Common myeloid progenitor, CD34-positive (primary cell): Measurements from ENCODE around the gene MBOAT2.
"Not testable (repeated sequence)": the region's sequence is repeated elsewhere in the genome, so short reads cannot be mapped to it uniquely, and the experiment has no call there.

ENCODE experiments used
- CTCF ChIA-PET: fragments of 350-600 bp; sonication (Branson Sonifier 250); formaldehyde crosslinking; loops from one replicate; lab custom pipeline; 2021; ENCODE audit warnings: antibody characterized with exemption; lab: Charles Lee
- POLR2A ChIA-PET: fragments of 350-600 bp; sonication (Branson Sonifier 250); formaldehyde crosslinking; loops from one replicate; lab custom pipeline; 2021; ENCODE audit warnings: antibody characterized with exemption; lab: Charles Lee
- DNase-seq, 3 donors: peaks; one replicate each; pipeline versions ENCODE4 v3.0.0 to v3.0.0-alpha.2; 2013
- H3K27ac ChIP-seq, 2 experiments: 1 replicate in 1 of 2; 2 replicates in 1 of 2; pipeline ENCODE4 v1.7.0; 2013; ENCODE audit warnings: inconsistent platforms in 2 of 2, low read length in 2 of 2, mild to moderate bottlenecking in 2 of 2, low read depth in 1 of 2, moderate library complexity in 1 of 2; ENCODE audit not compliant: severe bottlenecking in 2 of 2, insufficient read depth in 1 of 2, poor library complexity in 1 of 2
- H3K27me3 ChIP-seq, 5 experiments: replicated peaks in 2 of 5; 1 replicate in 3 of 5; 2 replicates in 2 of 5; pipeline versions ENCODE4 v1.6.1 to v1.7.0; 2013; ENCODE audit warnings: low read length in 4 of 5, mild to moderate bottlenecking in 2 of 5, moderate library complexity in 2 of 5, inconsistent platforms in 1 of 5; ENCODE audit not compliant: insufficient read depth in 5 of 5, control insufficient read depth in 4 of 5
- H3K36me3 ChIP-seq, 4 experiments: 1 replicate in 2 of 4; 2 replicates in 2 of 4; pipeline versions ENCODE4 v1.6.1 to v1.7.0; 2013; ENCODE audit warnings: low read length in 3 of 4, control low read depth in 1 of 4, mild to moderate bottlenecking in 1 of 4; ENCODE audit not compliant: control insufficient read depth in 4 of 4, insufficient read depth in 4 of 4
- H3K4me1 ChIP-seq, 4 experiments: 1 replicate in 3 of 4; 2 replicates in 1 of 4; pipeline versions ENCODE4 v1.6.1 to v1.7.1; 2013; ENCODE audit warnings: low read length in 3 of 4, mild to moderate bottlenecking in 3 of 4, control low read depth in 1 of 4, inconsistent platforms in 1 of 4, moderate library complexity in 1 of 4; ENCODE audit not compliant: control insufficient read depth in 4 of 4, insufficient read depth in 4 of 4; ENCODE audit errors: control extremely low read depth in 1 of 4
- H3K4me3 ChIP-seq, 7 experiments: 1 replicate in 4 of 7; 2 replicates in 3 of 7; pipeline versions ENCODE4 v1.5.1 to v1.7.0; 2013; ENCODE audit warnings: mild to moderate bottlenecking in 7 of 7, low read length in 6 of 7, moderate library complexity in 6 of 7, inconsistent platforms in 2 of 7, low read depth in 2 of 7, control low read depth in 1 of 7; ENCODE audit not compliant: insufficient read depth in 4 of 7, control insufficient read depth in 1 of 7; ENCODE audit errors: extremely low read depth in 1 of 7
- H3K9me3 ChIP-seq, 5 experiments: 1 replicate in 4 of 5; 2 replicates in 1 of 5; pipeline versions ENCODE4 v1.6.1 to v1.7.1; 2013; ENCODE audit warnings: low read length in 4 of 5, mild to moderate bottlenecking in 2 of 5, inconsistent platforms in 1 of 5, low read depth in 1 of 5, moderate library complexity in 1 of 5; ENCODE audit not compliant: control insufficient read depth in 4 of 5, insufficient read depth in 2 of 5; ENCODE audit errors: control extremely low read depth in 1 of 5
- WGBS: methylation state at CpG from one replicate; pipeline ENCODE4 v1.1.5; 2013; ENCODE audit not compliant: insufficient coverage; 5-methylcytosine and 5-hydroxymethylcytosine counted together

The MBOAT2 gene

GRCh38 chr2:8939486-8940114 lies 63.9 kb downstream of the MBOAT2 start:
- POLR2A ChIA-PET, result no interaction called here
- no peaks in the 10 kb centered on the region for H3K9me3 ChIP-seq
- no peak overlapping the region for H3K4me3 ChIP-seq
- CTCF ChIA-PET, result interaction anchor here (0.5 kb wide), 1 partner anchor 1133 kb away, joined by 3 read pairs; no protein-coding TSS in a partner anchor
- no peaks in the 10 kb centered on the region for H3K27me3 ChIP-seq
- 93% methylated on average over 4 of the region's 8 CpGs for WGBS
- H3K36me3 ChIP-seq, result peaks cover 3 to 17% (median 10%) of the 10 kb centered on the region in 4 experiments
- DNase-seq, result no peak
- no peaks in the 10 kb centered on the region for H3K4me1 ChIP-seq
- no peak overlapping the region for H3K27ac ChIP-seq

GRCh38 chr2:8938384-8938783 lies 65.1 kb downstream of the MBOAT2 start:
- CTCF ChIA-PET, result no interaction called here
- H3K4me3 ChIP-seq, result no peak overlapping the region
- no peaks in the 10 kb centered on the region for H3K27me3 ChIP-seq
- H3K27ac ChIP-seq, result no peak overlapping the region
- H3K9me3 ChIP-seq, result no peaks in the 10 kb centered on the region
- POLR2A ChIA-PET, result no interaction called here
- no peaks in the 10 kb centered on the region for H3K4me1 ChIP-seq
- DNase-seq, result no peak
- H3K36me3 ChIP-seq, result peaks cover 3 to 17% (median 10%) of the 10 kb centered on the region in 4 experiments
- WGBS, result 97% methylated on average over 19 of the region's 19 CpGs

- no peaks in the 10 kb centered on the region for H3K4me1 ChIP-seq
- POLR2A ChIA-PET, result no interaction called here
- no peak overlapping the region for H3K4me3 ChIP-seq
- no peaks in the 10 kb centered on the region for H3K27me3 ChIP-seq
- no peak for DNase-seq
- CTCF ChIA-PET, result no interaction called here
- no peak overlapping the region for H3K27ac ChIP-seq
- no peaks in the 10 kb centered on the region for H3K9me3 ChIP-seq
- peaks cover 5 to 17% (median 11%) of the 10 kb centered on the region in 4 experiments for H3K36me3 ChIP-seq
- WGBS, result 100% methylated on average over 2 of the region's 3 CpGs
Observed at GRCh38 chr2:8935982-8936381, 67.5 kb downstream of the MBOAT2 start.

- H3K9me3 ChIP-seq, result no peaks in the 10 kb centered on the region
- no peak overlapping the region for H3K27ac ChIP-seq
- H3K4me3 ChIP-seq, result no peak overlapping the region
- DNase-seq, result no peak
- peaks cover 2 to 16% (median 10%) of the 10 kb centered on the region in 4 experiments for H3K36me3 ChIP-seq
- no peaks in the 10 kb centered on the region for H3K4me1 ChIP-seq
- ChIA-PET POLR2A (no interaction called here), CTCF (no interaction called here)
- no peaks in the 10 kb centered on the region for H3K27me3 ChIP-seq
Observed at GRCh38 chr2:8934338-8934737, 69.1 kb downstream of the MBOAT2 start.

GRCh38 chr2:8932702-8933101 lies 70.8 kb downstream of the MBOAT2 start:
- no peaks in the 10 kb centered on the region for H3K4me1 ChIP-seq
- no peaks in the 10 kb centered on the region for H3K9me3 ChIP-seq
- no peaks in the 10 kb centered on the region for H3K27me3 ChIP-seq
- peaks cover 2 to 6% (median 3%) of the 10 kb centered on the region in 4 experiments for H3K36me3 ChIP-seq
- ChIA-PET POLR2A (no interaction called here), CTCF (no interaction called here)
- 100% methylated on average over 1 of the region's 2 CpGs for WGBS
- no peak overlapping the region for H3K27ac ChIP-seq
- no peak for DNase-seq
- no peak overlapping the region for H3K4me3 ChIP-seq

GRCh38 chr2:8930185-8930584 lies 73.3 kb downstream of the MBOAT2 start:
- CTCF ChIA-PET, H3K4me3 ChIP-seq, H3K9me3 ChIP-seq, H3K36me3 ChIP-seq, DNase-seq, H3K27ac ChIP-seq, H3K4me1 ChIP-seq, POLR2A ChIA-PET, H3K27me3 ChIP-seq: not testable (repeated sequence)
- 100% methylated on average over 1 of the region's 5 CpGs for WGBS

- no peak for DNase-seq
- POLR2A ChIA-PET, result no interaction called here
- H3K4me1 ChIP-seq, result no peaks in the 10 kb centered on the region
- H3K27me3 ChIP-seq, result no peaks in the 10 kb centered on the region
- 100% methylated on average over 3 of the region's 3 CpGs for WGBS
- peaks cover 0 to 6% (median 0%) of the 10 kb centered on the region in 5 experiments for H3K9me3 ChIP-seq
- CTCF ChIA-PET, result no interaction called here
- H3K27ac ChIP-seq, result no peak overlapping the region
- peaks cover 0 to 3% (median 2%) of the 10 kb centered on the region in 4 experiments for H3K36me3 ChIP-seq
- no peak overlapping the region for H3K4me3 ChIP-seq
Observed at GRCh38 chr2:8929128-8929527, 74.4 kb downstream of the MBOAT2 start.
